NCI-H748 (cell line): Measurements from ENCODE around the gene TUBG2.
A peak's percentile ranks its signal among the peaks of the same experiment; 100 is the strongest.
"Not testable (repeated sequence)": the region's sequence is repeated elsewhere in the genome, so short reads cannot be mapped to it uniquely, and the experiment has no call there.

Experiments
- DNase-seq: peaks from one replicate; lab custom pipeline; 2025; ENCODE audit not compliant: unreplicated experiment; lab: John Stamatoyannopoulos, UW

The TUBG2 gene

GRCh38 chr17:42659079-42659931, at the start of gene TUBG2:
TSS of gene TUBG2 (plus strand) at chr17:42659284. CDS start at chr17:42659504, 220 bp downstream.
- DNase-seq: peak; percentile 97

GRCh38 chr17:42609814-42610801, 49.0 kb upstream of the TUBG2 start:
- peak; percentile 65 for DNase-seq

- DNase-seq: no peak
Measured at GRCh38 chr17:42612013-42612412, 47.1 kb upstream of the TUBG2 start.

GRCh38 chr17:42613699-42614295, 45.3 kb upstream of the TUBG2 start:
- DNase-seq: no peak

- no peak for DNase-seq
Measured at GRCh38 chr17:42617956-42618431, 41.1 kb upstream of the TUBG2 start.

GRCh38 chr17:42618442-42619150, 40.5 kb upstream of the TUBG2 start:
- DNase-seq: peak; percentile 31

GRCh38 chr17:42621987-42622386, 37.1 kb upstream of the TUBG2 start:
- not testable (repeated sequence) for DNase-seq

- DNase-seq: no peak
Measured at GRCh38 chr17:42623271-42623670, 35.8 kb upstream of the TUBG2 start.

- no peak for DNase-seq
Measured at GRCh38 chr17:42623732-42624596, 35.1 kb upstream of the TUBG2 start.

GRCh38 chr17:42627032-42627764, 31.9 kb upstream of the TUBG2 start:
- not testable (repeated sequence) for DNase-seq

GRCh38 chr17:42629411-42630009, 29.6 kb upstream of the TUBG2 start:
- no peak for DNase-seq

GRCh38 chr17:42632949-42633444, 26.1 kb upstream of the TUBG2 start:
- no peak for DNase-seq

GRCh38 chr17:42639525-42640113, 19.5 kb upstream of the TUBG2 start:
- DNase-seq: no peak

- DNase-seq: no peak
Measured at GRCh38 chr17:42640121-42640520, 19.0 kb upstream of the TUBG2 start.

- DNase-seq: peak; percentile 69
Measured at GRCh38 chr17:42642336-42642735, 16.7 kb upstream of the TUBG2 start.

- no peak for DNase-seq
Measured at GRCh38 chr17:42647778-42648177, 11.3 kb upstream of the TUBG2 start.

- no peak for DNase-seq
Measured at GRCh38 chr17:42651392-42651791, 7.7 kb upstream of the TUBG2 start.
